ENCODE data around the gene GOLGA1. TPM values are rescaled to one million over a fixed set of nuclear protein-coding genes. Genes with fewer than 3 reads are reported as not detected.

Gene GOLGA1
- total RNA-seq, 1 experiment from 2014 or later: 18.9 TPM

- no peaks in the 10 kb centered on the region for H3K4me1 Mint-ChIP-seq (ENCODE audit: low read depth, unreplicated experiment)
Measured at GRCh38 chr9:124830593-124830992, 110.3 kb downstream of the GOLGA1 start.

GRCh38 chr9:124829334-124829669, 111.6 kb downstream of the GOLGA1 start:
- no peaks in the 10 kb centered on the region for H3K9me3 ChIP-seq
- no peak overlapping the region for H3K4me3 ChIP-seq (ENCODE audit: low read depth, low read length)
- Mint-ChIP-seq H3K4me1 (ENCODE audit: low read depth, unreplicated experiment) (no peaks in the 10 kb centered on the region), H3K27me3 (ENCODE audit: insufficient read depth, unreplicated experiment) (no peaks in the 10 kb centered on the region), H3K36me3 (ENCODE audit: insufficient read depth, unreplicated experiment) (no peaks in the 10 kb centered on the region), H3K27ac (ENCODE audit: unreplicated experiment) (no peak overlapping the region), H3K4me3 (ENCODE audit: unreplicated experiment) (no peak overlapping the region), H3K9me3 (ENCODE audit: unreplicated experiment) (no peaks in the 10 kb centered on the region)
- no peak for DNase-seq
- TF ChIP-seq CTCF (IDR thresholded peaks at IDR 0.05; ENCODE audit: insufficient read depth in 1 of 2, low read depth in 1 of 2, low read length in 1 of 2, severe bottlenecking in 1 of 2, unreplicated experiment in 1 of 2): no peak
- intact Hi-C loops (cut with micrococcal nuclease; ENCODE audit: unreplicated experiment): no loop called here
- H3K36me3 ChIP-seq (ENCODE audit: control insufficient read depth, insufficient read depth, low read length): no peaks in the 10 kb centered on the region
- CTCF ChIA-PET: interaction anchor here (1.1 kb wide), 1 partner anchor 23 kb away, joined by 3 read pairs; no protein-coding TSS in a partner anchor
- BruUV-seq (replicated peaks): no TSS peak
- H3K27me3 ChIP-seq (replicated peaks; ENCODE audit: control insufficient read depth, insufficient read depth, low read length): no peaks in the 10 kb centered on the region
- peaks cover under 1% of the 10 kb centered on the region; the same call in 1 of the 2 replicates for H3K4me1 ChIP-seq
- POLR2A ChIA-PET: no interaction called here

More at GRCh38 chr9:124830593-124830992, 110.3 kb downstream of the GOLGA1 start:
- H3K27me3 ChIP-seq (replicated peaks; ENCODE audit: control insufficient read depth, insufficient read depth, low read length): no peaks in the 10 kb centered on the region
- no peaks in the 10 kb centered on the region for H3K9me3 ChIP-seq
- CTCF ChIA-PET: no interaction called here
- no peak overlapping the region for H3K4me3 Mint-ChIP-seq (ENCODE audit: unreplicated experiment)
- H3K27ac Mint-ChIP-seq (ENCODE audit: unreplicated experiment): no peak overlapping the region
- no peak overlapping the region for H3K4me3 ChIP-seq (ENCODE audit: low read depth, low read length)
- no peaks in the 10 kb centered on the region for H3K36me3 ChIP-seq (ENCODE audit: control insufficient read depth, insufficient read depth, low read length)
- H3K27me3 Mint-ChIP-seq (ENCODE audit: insufficient read depth, unreplicated experiment): no peaks in the 10 kb centered on the region
- no peaks in the 10 kb centered on the region for H3K36me3 Mint-ChIP-seq (ENCODE audit: insufficient read depth, unreplicated experiment)
- H3K9me3 Mint-ChIP-seq (ENCODE audit: unreplicated experiment): no peaks in the 10 kb centered on the region
- no peak for TF ChIP-seq CTCF (IDR thresholded peaks at IDR 0.05; ENCODE audit: insufficient read depth in 1 of 2, low read depth in 1 of 2, low read length in 1 of 2, severe bottlenecking in 1 of 2, unreplicated experiment in 1 of 2)
- BruUV-seq (replicated peaks): no TSS peak
- no peak for DNase-seq
- H3K4me1 ChIP-seq: peaks cover 8% of the 10 kb centered on the region; the same call in 1 of the 2 replicates
- POLR2A ChIA-PET: no interaction called here
- intact Hi-C loops (cut with micrococcal nuclease; ENCODE audit: unreplicated experiment): no loop called here

- Mint-ChIP-seq H3K9me3 (ENCODE audit: unreplicated experiment) (no peaks in the 10 kb centered on the region), H3K27me3 (ENCODE audit: insufficient read depth, unreplicated experiment) (no peaks in the 10 kb centered on the region), H3K4me3 (ENCODE audit: unreplicated experiment) (no peak overlapping the region), H3K36me3 (ENCODE audit: insufficient read depth, unreplicated experiment) (no peaks in the 10 kb centered on the region), H3K4me1 (ENCODE audit: low read depth, unreplicated experiment) (no peaks in the 10 kb centered on the region), H3K27ac (ENCODE audit: unreplicated experiment) (no peak overlapping the region)
- intact Hi-C loops (cut with micrococcal nuclease; ENCODE audit: unreplicated experiment): no loop called here
- CTCF ChIA-PET: interaction anchor here (0.6 to 1.1 kb wide), 2 partner anchors 19 to 24 kb away, joined by 3 to 4 read pairs; no protein-coding TSS in a partner anchor
- no TSS peak for BruUV-seq (replicated peaks)
- no peak overlapping the region for H3K4me3 ChIP-seq (ENCODE audit: low read depth, low read length)
- H3K4me1 ChIP-seq: no peaks in the 10 kb centered on the region
- no peak for DNase-seq
- no peaks in the 10 kb centered on the region for H3K36me3 ChIP-seq (ENCODE audit: control insufficient read depth, insufficient read depth, low read length)
- H3K9me3 ChIP-seq: no peaks in the 10 kb centered on the region
- no peaks in the 10 kb centered on the region for H3K27me3 ChIP-seq (replicated peaks; ENCODE audit: control insufficient read depth, insufficient read depth, low read length)
- POLR2A ChIA-PET: no interaction called here
- TF ChIP-seq CTCF (IDR thresholded peaks at IDR 0.05; ENCODE audit: insufficient read depth in 1 of 2, low read depth in 1 of 2, low read length in 1 of 2, severe bottlenecking in 1 of 2, unreplicated experiment in 1 of 2): no peak
Measured at GRCh38 chr9:124828489-124829333, 112.2 kb downstream of the GOLGA1 start.

Other genes starting within 250 kb of the GOLGA1 start
- 30.6 and 33.6 TPM in 2 replicates for gene NR6A1, start 169.8 kb downstream of the GOLGA1 start, total RNA-seq (2022)
- gene OLFML2A, start 163.9 kb downstream of the GOLGA1 start, total RNA-seq (2022): 1.1 and 1.2 TPM in 2 replicates
- not detected in 2 replicates for gene WDR38, start 87.6 kb downstream of the GOLGA1 start, total RNA-seq (2022)
- 1,528 and 1,598 TPM in 2 replicates for gene RPL35, start 79.1 kb downstream of the GOLGA1 start, total RNA-seq (2022)
- 59.0 and 60.1 TPM in 2 replicates for gene ARPC5L, start 79.0 kb downstream of the GOLGA1 start, total RNA-seq (2022)
- gene SCAI, start 202.4 kb upstream of the GOLGA1 start, total RNA-seq (2022): 10.1 and 13.0 TPM in 2 replicates
- 37.4 and 41.2 TPM in 2 replicates for gene PPP6C, start 248.7 kb upstream of the GOLGA1 start, total RNA-seq (2022)

Data from Caco-2 (cell line).